NB4 (cell line): ENCODE results near the gene ATP2B1.

Source experiments
- DNase-seq: peaks from one replicate; pipeline ENCODE4 v3.0.0; 2010; ENCODE audit warnings: low read depth
- H3K4me3 ChIP-seq: one replicate; pipeline ENCODE4 v1.5.1; 2011; ENCODE audit warnings: mild to moderate bottlenecking, low read depth, low read length, moderate library complexity
- MYC ChIP-seq: IDR thresholded peaks from 2 replicates; pipeline ENCODE4 v1.6.1; 2011; ENCODE audit warnings: low read depth, low read length
- POLR2A ChIP-seq: IDR thresholded peaks from 2 replicates; pipeline ENCODE4 v1.6.1; 2011; ENCODE audit warnings: mild to moderate bottlenecking; ENCODE audit not compliant: insufficient read length; ENCODE audit errors: extremely low read depth
- TF ChIP-seq, protein P1 (sequence below): IDR thresholded peaks from one replicate; pipeline ENCODE4 v1.5.1; 2012; ENCODE audit warnings: low read depth, low read length
- TF ChIP-seq, protein P2 (sequence below): IDR thresholded peaks from 2 replicates; pipeline ENCODE4 v1.6.1; 2011; ENCODE audit warnings: low read depth, low read length

Gene ATP2B1

GRCh38 chr12:89684136-89684535, 24.5 kb downstream of the ATP2B1 start:
- no peak overlapping the region for H3K4me3 ChIP-seq
- TF ChIP-seq, protein P1, sequence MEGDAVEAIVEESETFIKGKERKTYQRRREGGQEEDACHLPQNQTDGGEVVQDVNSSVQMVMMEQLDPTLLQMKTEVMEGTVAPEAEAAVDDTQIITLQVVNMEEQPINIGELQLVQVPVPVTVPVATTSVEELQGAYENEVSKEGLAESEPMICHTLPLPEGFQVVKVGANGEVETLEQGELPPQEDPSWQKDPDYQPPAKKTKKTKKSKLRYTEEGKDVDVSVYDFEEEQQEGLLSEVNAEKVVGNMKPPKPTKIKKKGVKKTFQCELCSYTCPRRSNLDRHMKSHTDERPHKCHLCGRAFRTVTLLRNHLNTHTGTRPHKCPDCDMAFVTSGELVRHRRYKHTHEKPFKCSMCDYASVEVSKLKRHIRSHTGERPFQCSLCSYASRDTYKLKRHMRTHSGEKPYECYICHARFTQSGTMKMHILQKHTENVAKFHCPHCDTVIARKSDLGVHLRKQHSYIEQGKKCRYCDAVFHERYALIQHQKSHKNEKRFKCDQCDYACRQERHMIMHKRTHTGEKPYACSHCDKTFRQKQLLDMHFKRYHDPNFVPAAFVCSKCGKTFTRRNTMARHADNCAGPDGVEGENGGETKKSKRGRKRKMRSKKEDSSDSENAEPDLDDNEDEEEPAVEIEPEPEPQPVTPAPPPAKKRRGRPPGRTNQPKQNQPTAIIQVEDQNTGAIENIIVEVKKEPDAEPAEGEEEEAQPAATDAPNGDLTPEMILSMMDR: no peak
- TF ChIP-seq MYC (no peak), POLR2A (no peak)
- TF ChIP-seq, protein P2, sequence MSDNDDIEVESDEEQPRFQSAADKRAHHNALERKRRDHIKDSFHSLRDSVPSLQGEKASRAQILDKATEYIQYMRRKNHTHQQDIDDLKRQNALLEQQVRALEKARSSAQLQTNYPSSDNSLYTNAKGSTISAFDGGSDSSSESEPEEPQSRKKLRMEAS: no peak
- DNase-seq: no peak

GRCh38 chr12:89682284-89682683, 26.4 kb downstream of the ATP2B1 start:
- H3K4me3 ChIP-seq: no peak overlapping the region
- TF ChIP-seq POLR2A (no peak), MYC (no peak)
- TF ChIP-seq, protein P2: no peak
- TF ChIP-seq, protein P1: no peak
- DNase-seq: no peak

- DNase-seq: no peak
- TF ChIP-seq MYC (no peak), POLR2A (no peak)
- no peak overlapping the region for H3K4me3 ChIP-seq
These were observed 28.2 kb downstream of the ATP2B1 start for GRCh38 chr12:89680409-89680808.

- no peak for DNase-seq
- no peak overlapping the region for H3K4me3 ChIP-seq
- TF ChIP-seq, protein P1: no peak
- TF ChIP-seq POLR2A: no peak
- TF ChIP-seq MYC: no peak
- TF ChIP-seq, protein P2: no peak
These were observed 29.0 kb downstream of the ATP2B1 start for GRCh38 chr12:89679631-89680030.

GRCh38 chr12:89678225-89678624, 30.4 kb downstream of the ATP2B1 start:
- TF ChIP-seq, protein P2: no peak
- TF ChIP-seq POLR2A: no peak
- no peak for TF ChIP-seq MYC
- TF ChIP-seq, protein P1: no peak
- DNase-seq: no peak
- no peak overlapping the region for H3K4me3 ChIP-seq

DNA sequence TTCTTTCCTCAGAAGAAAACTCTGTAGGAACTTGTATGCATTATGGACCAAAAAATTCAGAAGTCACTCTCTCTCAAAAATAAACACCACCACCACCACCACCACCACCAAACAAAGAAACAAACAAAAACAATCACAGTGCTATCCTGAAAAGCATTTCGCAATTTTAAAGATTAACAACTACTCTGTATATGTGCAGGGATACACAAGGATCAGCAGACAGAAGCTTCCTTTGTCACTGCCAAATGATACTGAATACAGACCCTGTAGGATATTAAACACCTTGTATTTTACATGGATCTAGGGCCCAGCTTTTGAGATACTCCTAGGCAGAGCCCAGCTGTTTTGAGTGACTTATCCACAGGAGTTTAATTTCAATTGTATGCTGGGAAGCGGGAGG, 31.7 kb downstream of the ATP2B1 start:
- no peak for DNase-seq
- no peak for TF ChIP-seq POLR2A
- no peak for TF ChIP-seq MYC
- H3K4me3 ChIP-seq: no peak overlapping the region

DNA sequence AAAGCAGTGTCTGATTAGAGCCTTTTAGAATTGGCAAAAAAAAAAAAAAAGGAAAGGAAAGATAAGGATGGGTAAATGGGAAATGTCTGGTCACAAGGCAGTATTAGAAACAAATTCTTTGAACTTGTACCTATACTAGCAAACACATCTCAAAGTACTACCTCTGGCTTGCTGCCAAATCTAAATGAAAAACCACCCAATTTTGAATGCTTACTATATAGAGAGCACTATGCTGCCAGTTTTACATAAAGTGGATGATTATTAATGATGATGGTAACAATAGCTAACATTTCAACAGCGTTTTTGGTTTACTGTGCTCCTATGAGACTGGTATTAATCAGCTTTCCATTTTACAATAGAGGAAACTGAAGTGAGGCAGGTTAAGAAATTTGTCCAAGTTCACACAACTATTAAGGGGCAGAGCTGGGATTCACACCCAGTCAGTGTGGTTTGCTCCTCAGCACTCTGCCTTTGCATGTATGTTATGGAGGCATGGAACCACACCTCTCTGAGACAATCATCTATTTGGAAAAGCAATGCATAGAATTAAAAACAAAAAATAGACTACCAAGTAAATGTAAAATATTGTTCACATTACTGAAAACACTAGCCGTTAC, 34.2 kb downstream of the ATP2B1 start:
- no peak for DNase-seq
- no peak overlapping the region for H3K4me3 ChIP-seq
- TF ChIP-seq MYC (no peak), POLR2A (no peak)
- TF ChIP-seq, protein P1: no peak
- TF ChIP-seq, protein P2: no peak
